GM12878 (cell line): ENCODE measurements around the gene BHLHE23.

Experiments
- ATF7 ChIP-seq: fragments of 450-650 bp; IDR thresholded peaks from 2 replicates; pipeline ENCODE4 v1.6.1; 2016; ENCODE audit warnings: low read depth, mild to moderate bottlenecking
- EP300 ChIP-seq, 2 experiments: fragments of 150-350 bp in 1 of 2; IDR thresholded peaks; 2 replicates each; pipeline ENCODE4 v1.6.1; 2011 to 2012; ENCODE audit warnings: low read depth in 2 of 2, low read length in 2 of 2, borderline replicate concordance in 1 of 2, improper control_type of control experiment in 1 of 2, inconsistent platforms in 1 of 2; ENCODE audit not compliant: control insufficient read depth in 1 of 2

- TF ChIP-seq EP300 (IDR thresholded peaks at IDR 0.05; ENCODE audit: borderline replicate concordance in 1 of 2, control insufficient read depth in 1 of 2, low read depth in 2 of 2, low read length in 2 of 2) = no peak
- no peak for TF ChIP-seq ATF7
Measured at GRCh38 chr20:63036291-63036690, 29.5 kb upstream of the BHLHE23 start.
